ENCODE data around the gene TNFRSF9. TPM values are rescaled to one million over a fixed set of nuclear protein-coding genes. Genes with fewer than 3 reads are reported as not detected.
"Not testable (repeated sequence)": the region's sequence is repeated elsewhere in the genome, so short reads cannot be mapped to it uniquely, and the experiment has no call there.

The TNFRSF9 gene
- total RNA-seq, 1 experiment from 2014 or later: 0.14 TPM

- in situ Hi-C loops (cut with HindIII; ENCODE audit: low sequenced_read_pairs): no loop called here
- DNase-seq (ENCODE audit: low spot score): no peak
Observed at GRCh38 chr1:7929637-7930036, 11.0 kb downstream of the TNFRSF9 start.

- in situ Hi-C loops (cut with HindIII; ENCODE audit: low sequenced_read_pairs): no loop called here
- no peak for DNase-seq (ENCODE audit: low spot score)
Observed at GRCh38 chr1:7928247-7928646, 12.4 kb downstream of the TNFRSF9 start.

- DNase-seq (ENCODE audit: low spot score); in situ Hi-C loops (cut with HindIII; ENCODE audit: low sequenced_read_pairs): not testable (repeated sequence)
Observed at GRCh38 chr1:7927061-7927460, 13.6 kb downstream of the TNFRSF9 start.

- in situ Hi-C loops (cut with HindIII; ENCODE audit: low sequenced_read_pairs): no loop called here
- no peak for DNase-seq (ENCODE audit: low spot score)
Observed at GRCh38 chr1:7922301-7922700, 18.3 kb downstream of the TNFRSF9 start.

GRCh38 chr1:7921796-7922195 is 18.8 kb downstream of the TNFRSF9 start:
- in situ Hi-C loops (cut with HindIII; ENCODE audit: low sequenced_read_pairs): no loop called here
- peak; percentile 75 for DNase-seq (ENCODE audit: low spot score)

- no peak for DNase-seq (ENCODE audit: low spot score)
- in situ Hi-C loops (cut with HindIII; ENCODE audit: low sequenced_read_pairs): no loop called here
Observed at GRCh38 chr1:7919880-7920279, 20.8 kb downstream of the TNFRSF9 start.

- in situ Hi-C loops (cut with HindIII; ENCODE audit: low sequenced_read_pairs); DNase-seq (ENCODE audit: low spot score): not testable (repeated sequence)
Observed at GRCh38 chr1:7917971-7918370, 22.7 kb downstream of the TNFRSF9 start.

- in situ Hi-C loops (cut with HindIII; ENCODE audit: low sequenced_read_pairs): no loop called here
- no peak for DNase-seq (ENCODE audit: low spot score)
Observed at GRCh38 chr1:7916501-7916830, 24.2 kb downstream of the TNFRSF9 start.

GRCh38 chr1:7915826-7916500 is 24.7 kb downstream of the TNFRSF9 start:
- no peak for DNase-seq (ENCODE audit: low spot score)
- in situ Hi-C loops (cut with HindIII; ENCODE audit: low sequenced_read_pairs): no loop called here

GRCh38 chr1:7912743-7913557 is 27.7 kb downstream of the TNFRSF9 start:
- no peak for DNase-seq (ENCODE audit: low spot score)
- in situ Hi-C loops (cut with HindIII; ENCODE audit: low sequenced_read_pairs): no loop called here

GRCh38 chr1:7912145-7912544 is 28.5 kb downstream of the TNFRSF9 start:
- DNase-seq (ENCODE audit: low spot score): no peak
- in situ Hi-C loops (cut with HindIII; ENCODE audit: low sequenced_read_pairs): no loop called here

GRCh38 chr1:7905262-7905661 is 35.4 kb downstream of the TNFRSF9 start:
- no peak for DNase-seq (ENCODE audit: low spot score)
- in situ Hi-C loops (cut with HindIII; ENCODE audit: low sequenced_read_pairs): no loop called here

- DNase-seq (ENCODE audit: low spot score): peak; percentile 74
- in situ Hi-C loops (cut with HindIII; ENCODE audit: low sequenced_read_pairs): no loop called here
Observed at GRCh38 chr1:7902478-7903085, 38.1 kb downstream of the TNFRSF9 start.

GRCh38 chr1:7899741-7900140 is 40.9 kb downstream of the TNFRSF9 start:
- in situ Hi-C loops (cut with HindIII; ENCODE audit: low sequenced_read_pairs): no loop called here
- no peak for DNase-seq (ENCODE audit: low spot score)

GRCh38 chr1:7898962-7899361 is 41.7 kb downstream of the TNFRSF9 start:
- no peak for DNase-seq (ENCODE audit: low spot score)
- in situ Hi-C loops (cut with HindIII; ENCODE audit: low sequenced_read_pairs): no loop called here

- in situ Hi-C loops (cut with HindIII; ENCODE audit: low sequenced_read_pairs): no loop called here
- DNase-seq (ENCODE audit: low spot score): no peak
Observed at GRCh38 chr1:7896994-7897393, 43.6 kb downstream of the TNFRSF9 start.

- DNase-seq (ENCODE audit: low spot score): no peak
Observed at GRCh38 chr1:7893529-7894180, 47.0 kb downstream of the TNFRSF9 start.

GRCh38 chr1:7891804-7892203 is 48.8 kb downstream of the TNFRSF9 start:
- in situ Hi-C loops (cut with HindIII; ENCODE audit: low sequenced_read_pairs): no loop called here
- no peak for DNase-seq (ENCODE audit: low spot score)

More at GRCh38 chr1:7893529-7894180, 47.0 kb downstream of the TNFRSF9 start:
- in situ Hi-C loops (cut with HindIII; ENCODE audit: low sequenced_read_pairs): no loop called here

- in situ Hi-C loops (cut with HindIII; ENCODE audit: low sequenced_read_pairs): no loop called here
- DNase-seq (ENCODE audit: low spot score): no peak
Observed at GRCh38 chr1:7890853-7891252, 49.8 kb downstream of the TNFRSF9 start.
